Measurements from ENCODE around the gene APRT.

APRT gene

GRCh38 chr16:88838566-88838965, 26.8 kb upstream of the APRT start:
- H3K4me3 ChIP-seq (ENCODE audit: control insufficient read depth, low read depth, low read length) = no peak overlapping the region
- TF ChIP-seq, protein P1, sequence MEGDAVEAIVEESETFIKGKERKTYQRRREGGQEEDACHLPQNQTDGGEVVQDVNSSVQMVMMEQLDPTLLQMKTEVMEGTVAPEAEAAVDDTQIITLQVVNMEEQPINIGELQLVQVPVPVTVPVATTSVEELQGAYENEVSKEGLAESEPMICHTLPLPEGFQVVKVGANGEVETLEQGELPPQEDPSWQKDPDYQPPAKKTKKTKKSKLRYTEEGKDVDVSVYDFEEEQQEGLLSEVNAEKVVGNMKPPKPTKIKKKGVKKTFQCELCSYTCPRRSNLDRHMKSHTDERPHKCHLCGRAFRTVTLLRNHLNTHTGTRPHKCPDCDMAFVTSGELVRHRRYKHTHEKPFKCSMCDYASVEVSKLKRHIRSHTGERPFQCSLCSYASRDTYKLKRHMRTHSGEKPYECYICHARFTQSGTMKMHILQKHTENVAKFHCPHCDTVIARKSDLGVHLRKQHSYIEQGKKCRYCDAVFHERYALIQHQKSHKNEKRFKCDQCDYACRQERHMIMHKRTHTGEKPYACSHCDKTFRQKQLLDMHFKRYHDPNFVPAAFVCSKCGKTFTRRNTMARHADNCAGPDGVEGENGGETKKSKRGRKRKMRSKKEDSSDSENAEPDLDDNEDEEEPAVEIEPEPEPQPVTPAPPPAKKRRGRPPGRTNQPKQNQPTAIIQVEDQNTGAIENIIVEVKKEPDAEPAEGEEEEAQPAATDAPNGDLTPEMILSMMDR (conservative IDR thresholded peaks at IDR 0.05; ENCODE audit: control insufficient read depth, insufficient read depth, low read depth, low read length) = no peak
- no peak for DNase-seq (ENCODE audit: low read depth)

DNA sequence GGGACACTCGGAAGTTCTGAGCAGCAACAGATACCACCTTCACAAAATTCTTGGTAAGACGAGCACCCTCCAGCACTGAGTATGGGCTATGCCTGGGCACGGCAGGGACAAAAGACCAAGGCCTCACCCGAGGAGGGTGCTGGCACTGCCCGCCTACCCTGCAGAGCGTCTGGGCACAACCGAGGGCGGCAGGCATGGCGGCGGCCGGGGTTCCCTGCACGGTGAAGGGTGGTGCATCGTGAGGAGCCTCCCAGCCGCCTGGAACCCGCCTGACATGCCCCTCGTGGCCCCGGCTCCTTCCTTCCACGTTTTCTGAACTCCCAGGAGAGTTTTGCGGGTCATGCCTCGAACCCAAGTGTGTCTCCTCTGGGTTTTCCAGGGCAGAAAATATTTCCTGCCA, 26.1 kb upstream of the APRT start:
- TF ChIP-seq, protein P1 (conservative IDR thresholded peaks at IDR 0.05; ENCODE audit: control insufficient read depth, insufficient read depth, low read depth, low read length) = no peak
- no peak for DNase-seq (ENCODE audit: low read depth)
- no peak overlapping the region for H3K4me3 ChIP-seq (ENCODE audit: control insufficient read depth, low read depth, low read length)

GRCh38 chr16:88836791-88837190, 25.1 kb upstream of the APRT start:
- H3K4me3 ChIP-seq (ENCODE audit: control insufficient read depth, low read depth, low read length) = no peak overlapping the region
- no peak for DNase-seq (ENCODE audit: low read depth)
- TF ChIP-seq, protein P1 (conservative IDR thresholded peaks at IDR 0.05; ENCODE audit: control insufficient read depth, insufficient read depth, low read depth, low read length) = no peak

GRCh38 chr16:88835818-88836217, 24.1 kb upstream of the APRT start:
- no peak for DNase-seq (ENCODE audit: low read depth)
- TF ChIP-seq, protein P1 (conservative IDR thresholded peaks at IDR 0.05; ENCODE audit: control insufficient read depth, insufficient read depth, low read depth, low read length) = no peak
- no peak overlapping the region for H3K4me3 ChIP-seq (ENCODE audit: control insufficient read depth, low read depth, low read length)

GRCh38 chr16:88835383-88835782, 23.7 kb upstream of the APRT start:
- TF ChIP-seq, protein P1 (conservative IDR thresholded peaks at IDR 0.05; ENCODE audit: control insufficient read depth, insufficient read depth, low read depth, low read length) = no peak
- no peak overlapping the region for H3K4me3 ChIP-seq (ENCODE audit: control insufficient read depth, low read depth, low read length)
- peak; percentile 14 for DNase-seq (ENCODE audit: low read depth)

GRCh38 chr16:88834670-88835069, 22.9 kb upstream of the APRT start:
- no peak for DNase-seq (ENCODE audit: low read depth)
- no peak overlapping the region for H3K4me3 ChIP-seq (ENCODE audit: control insufficient read depth, low read depth, low read length)
- TF ChIP-seq, protein P1 (conservative IDR thresholded peaks at IDR 0.05; ENCODE audit: control insufficient read depth, insufficient read depth, low read depth, low read length) = no peak

DNA sequence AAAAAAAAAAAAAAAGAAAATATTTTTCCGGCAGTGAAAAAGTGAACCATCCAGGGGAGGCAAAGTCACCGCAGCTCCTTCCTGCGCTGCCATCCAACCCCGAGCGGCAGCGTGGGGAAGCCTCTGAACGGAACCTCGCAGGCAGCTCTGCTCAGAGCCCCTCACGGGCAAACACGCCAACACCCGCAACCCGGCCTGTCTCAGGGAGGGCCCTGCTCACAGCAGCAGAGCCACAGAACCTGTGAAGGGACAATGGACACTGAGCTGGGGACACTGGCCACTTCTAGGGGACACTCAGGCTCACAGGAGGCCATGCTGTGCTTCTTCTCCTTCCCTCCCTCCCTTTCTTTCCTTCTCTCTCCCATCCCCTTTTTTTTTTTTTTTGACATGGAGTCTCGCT, 21.4 kb upstream of the APRT start:
- TF ChIP-seq, protein P1 (conservative IDR thresholded peaks at IDR 0.05; ENCODE audit: control insufficient read depth, insufficient read depth, low read depth, low read length) = no peak
- H3K4me3 ChIP-seq (ENCODE audit: control insufficient read depth, low read depth, low read length) = no peak overlapping the region
- DNase-seq (ENCODE audit: low read depth) = no peak

Measured in fibroblast of mammary gland (primary cell).